Measurements from ENCODE around the gene BMPER.

Gene BMPER

GRCh38 chr7:34043461-34044305, 138.3 kb downstream of the BMPER start:
- no peak for DNase-seq (ENCODE audit: extremely low spot score)
- TF ChIP-seq CTCF (IDR thresholded peaks at IDR 0.05; ENCODE audit: control extremely low read depth, extremely low read depth, low read depth, missing control alignments) = no peak
- CTCF ChIA-PET = interaction anchor here (0.8 to 1.3 kb wide), 2 partner anchors 25 to 27 kb away, joined by 3 read pairs; no protein-coding TSS in a partner anchor
- POLR2A ChIA-PET = no interaction called here

GRCh38 chr7:34044306-34044643, 138.9 kb downstream of the BMPER start:
- DNase-seq (ENCODE audit: extremely low spot score) = no peak
- ChIA-PET CTCF (interaction anchor here (0.8 to 1.3 kb wide), 2 partner anchors 24 to 27 kb away, joined by 3 read pairs; no protein-coding TSS in a partner anchor), POLR2A (no interaction called here)
- TF ChIP-seq CTCF (IDR thresholded peaks at IDR 0.05; ENCODE audit: control extremely low read depth, extremely low read depth, low read depth, missing control alignments) = no peak

GRCh38 chr7:34044734-34045353, 139.5 kb downstream of the BMPER start:
- DNase-seq (ENCODE audit: extremely low spot score) = no peak
- TF ChIP-seq CTCF (IDR thresholded peaks at IDR 0.05; ENCODE audit: control extremely low read depth, extremely low read depth, low read depth, missing control alignments) = no peak
- CTCF ChIA-PET = interaction anchor here (0.8 to 1.3 kb wide), 2 partner anchors 24 to 26 kb away, joined by 3 read pairs; no protein-coding TSS in a partner anchor
- POLR2A ChIA-PET = no interaction called here

- TF ChIP-seq CTCF (IDR thresholded peaks at IDR 0.05; ENCODE audit: control extremely low read depth, extremely low read depth, low read depth, missing control alignments) = no peak
- POLR2A ChIA-PET = no interaction called here
- DNase-seq (ENCODE audit: extremely low spot score) = no peak
- CTCF ChIA-PET = no interaction called here
Observed at GRCh38 chr7:34048445-34048844, 143.1 kb downstream of the BMPER start.

GRCh38 chr7:34054075-34054474, 148.7 kb downstream of the BMPER start:
- ChIA-PET POLR2A (no interaction called here), CTCF (no interaction called here)
- no peak for DNase-seq (ENCODE audit: extremely low spot score)
- no peak for TF ChIP-seq CTCF (IDR thresholded peaks at IDR 0.05; ENCODE audit: control extremely low read depth, extremely low read depth, low read depth, missing control alignments)

- DNase-seq (ENCODE audit: extremely low spot score) = no peak
- CTCF ChIA-PET = interaction anchor here (1.5 kb wide), 1 partner anchor 8 kb away, joined by 3 read pairs; no protein-coding TSS in a partner anchor
- POLR2A ChIA-PET = no interaction called here
Observed at GRCh38 chr7:34057136-34057535, 151.8 kb downstream of the BMPER start.

More at GRCh38 chr7:34057136-34057535, 151.8 kb downstream of the BMPER start:
- TF ChIP-seq CTCF (IDR thresholded peaks at IDR 0.05; ENCODE audit: control extremely low read depth, extremely low read depth, low read depth, missing control alignments) = no peak
